GM21737 (cell line): ENCODE measurements around the gene KCNMA1.
"Not testable (repeated sequence)": the region's sequence is repeated elsewhere in the genome, so short reads cannot be mapped to it uniquely, and the experiment has no call there.

ENCODE experiments used
- ATAC-seq: cut with Tn5 transposase; IDR thresholded peaks from one replicate; pipeline ENCODE4 v1.9.1; 2021; ENCODE audit warnings: mild to moderate bottlenecking, moderate library complexity; ENCODE audit not compliant: unreplicated experiment

Gene KCNMA1

GRCh38 chr10:77428691-77429395 lies 208.8 kb downstream of the KCNMA1 start:
- ATAC-seq: no peak

GRCh38 chr10:77424257-77424656 lies 213.4 kb downstream of the KCNMA1 start:
- ATAC-seq: no peak

- ATAC-seq: no peak
These were observed 214.9 kb downstream of the KCNMA1 start for GRCh38 chr10:77422491-77423338.

- ATAC-seq: no peak
These were observed 216.0 kb downstream of the KCNMA1 start for GRCh38 chr10:77421591-77421990.

GRCh38 chr10:77420947-77421523 lies 216.6 kb downstream of the KCNMA1 start:
- no peak for ATAC-seq

- ATAC-seq: no peak
These were observed 217.6 kb downstream of the KCNMA1 start for GRCh38 chr10:77419979-77420378.

GRCh38 chr10:77419056-77419455 lies 218.6 kb downstream of the KCNMA1 start:
- ATAC-seq: no peak

- ATAC-seq: no peak
These were observed 219.6 kb downstream of the KCNMA1 start for GRCh38 chr10:77417806-77418640.

- ATAC-seq: no peak
These were observed 220.2 kb downstream of the KCNMA1 start for GRCh38 chr10:77417359-77417758.

- no peak for ATAC-seq
These were observed 221.1 kb downstream of the KCNMA1 start for GRCh38 chr10:77416311-77417135.

- no peak for ATAC-seq
These were observed 222.2 kb downstream of the KCNMA1 start for GRCh38 chr10:77415313-77415960.

GRCh38 chr10:77413231-77413630 lies 224.4 kb downstream of the KCNMA1 start:
- ATAC-seq: no peak

GRCh38 chr10:77412573-77413133 lies 225.0 kb downstream of the KCNMA1 start:
- not testable (repeated sequence) for ATAC-seq

GRCh38 chr10:77411805-77412204 lies 225.8 kb downstream of the KCNMA1 start:
- no peak for ATAC-seq

- ATAC-seq: no peak
These were observed 227.1 kb downstream of the KCNMA1 start for GRCh38 chr10:77410523-77410922.

GRCh38 chr10:77409697-77410471 lies 227.7 kb downstream of the KCNMA1 start:
- ATAC-seq: no peak

- no peak for ATAC-seq
These were observed 229.3 kb downstream of the KCNMA1 start for GRCh38 chr10:77408259-77408658.

- ATAC-seq: no peak
These were observed 230.7 kb downstream of the KCNMA1 start for GRCh38 chr10:77406764-77407430.
